Measurements from ENCODE around the gene ATP13A4.

Gene ATP13A4

DNA sequence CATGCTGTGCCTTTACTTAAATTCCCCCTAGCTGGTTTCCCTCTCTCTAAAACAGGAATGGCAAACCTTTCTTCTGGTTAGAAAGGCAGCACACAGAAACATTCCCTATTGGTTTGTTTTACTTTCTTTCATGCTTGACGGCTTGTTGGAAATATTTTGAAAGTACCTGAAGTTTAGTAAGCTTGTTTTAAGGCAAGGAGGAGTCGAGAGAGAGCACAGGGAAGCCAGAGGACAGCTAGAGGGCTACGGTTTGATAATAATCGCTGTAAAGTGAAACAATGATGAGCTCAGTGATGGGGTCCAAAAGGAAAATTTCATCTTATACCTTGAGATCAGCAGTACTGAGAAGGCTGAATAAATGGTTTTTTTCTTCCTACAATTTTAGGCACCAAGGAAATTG, 64.1 kb downstream of the ATP13A4 start:
- no peak for DNase-seq

DNA sequence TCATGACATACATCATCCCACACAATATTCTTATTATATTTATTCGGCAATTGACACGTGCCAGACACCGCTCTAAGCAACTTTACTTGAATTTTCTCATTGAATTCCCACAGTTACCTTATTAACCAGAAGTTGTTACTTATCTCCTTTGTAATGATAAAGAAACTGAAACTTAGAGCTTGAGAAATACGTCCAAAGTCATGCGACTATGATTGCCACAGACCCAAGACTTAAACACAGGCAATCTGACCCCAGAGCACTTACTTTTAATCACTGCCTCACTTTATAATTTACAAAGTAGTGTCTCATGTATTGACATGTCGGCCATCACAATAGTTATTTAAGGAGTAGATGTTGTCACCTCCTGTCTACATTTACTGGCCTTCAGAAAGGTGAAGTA, 64.7 kb downstream of the ATP13A4 start:
- DNase-seq: no peak

DNA sequence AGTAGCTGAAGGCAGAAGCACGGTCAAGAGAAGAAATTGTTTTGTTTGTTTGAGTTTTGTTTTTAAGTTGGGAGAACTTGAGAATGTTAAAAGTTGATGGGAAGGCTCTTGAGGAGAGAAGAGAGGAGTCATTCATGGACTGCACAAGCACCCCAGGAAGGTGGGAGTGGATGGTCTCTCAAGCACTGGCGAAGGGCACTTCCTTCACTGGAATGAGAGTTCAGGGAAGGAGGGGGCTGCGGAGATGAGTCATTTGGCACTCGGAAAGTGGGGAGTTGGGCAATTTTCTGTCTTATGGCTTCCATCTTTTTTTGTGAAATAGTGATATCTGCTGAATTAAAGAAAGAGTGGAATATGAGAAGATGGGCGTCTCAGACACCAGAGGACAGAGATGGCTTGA, 66.0 kb downstream of the ATP13A4 start:
- DNase-seq: no peak

DNA sequence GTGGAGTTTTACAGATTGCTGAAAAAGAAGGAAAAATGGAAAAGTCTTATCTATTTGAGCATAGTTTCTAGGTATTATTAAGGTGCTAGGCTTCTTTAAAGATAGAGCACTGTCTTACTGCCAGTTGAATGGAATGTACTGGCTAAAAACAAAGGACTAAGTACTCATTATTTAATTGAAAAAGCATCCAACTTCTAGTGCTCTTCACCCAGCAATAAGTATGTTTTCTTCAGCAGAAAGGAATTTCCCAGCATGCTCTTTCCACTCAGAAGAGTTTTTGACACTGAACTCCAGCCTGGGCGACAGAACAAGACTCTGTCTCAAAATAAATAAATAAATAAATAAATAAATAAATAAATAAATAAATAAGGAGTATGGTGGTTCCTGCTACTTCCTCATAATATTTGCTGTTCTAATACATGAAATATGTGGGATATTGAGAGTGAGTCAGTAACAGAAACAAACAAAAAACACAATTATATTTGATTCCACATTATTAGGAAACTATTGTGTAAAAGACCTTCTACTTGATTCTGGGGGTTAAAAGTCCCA, 70.6 kb downstream of the ATP13A4 start:
- no peak for DNase-seq

DNA sequence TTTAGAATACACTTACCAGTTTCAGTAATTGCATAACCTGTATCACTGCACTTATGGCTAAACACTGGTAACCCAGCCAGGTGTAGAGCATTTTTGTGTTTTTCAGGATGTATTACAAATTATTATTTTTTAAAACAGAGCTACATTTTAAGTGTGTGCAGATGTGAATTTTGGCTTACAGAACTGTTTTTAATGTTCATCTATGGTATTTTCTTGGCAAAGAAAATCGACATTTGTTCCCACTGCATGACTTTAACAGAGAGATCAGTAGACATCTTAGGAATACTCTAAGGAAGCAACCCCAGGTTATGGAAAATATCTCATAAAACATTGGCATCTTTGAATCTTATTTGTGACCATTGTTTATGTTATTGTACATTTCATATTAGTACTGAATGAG, 73.3 kb downstream of the ATP13A4 start:
- DNase-seq: no peak

DNA sequence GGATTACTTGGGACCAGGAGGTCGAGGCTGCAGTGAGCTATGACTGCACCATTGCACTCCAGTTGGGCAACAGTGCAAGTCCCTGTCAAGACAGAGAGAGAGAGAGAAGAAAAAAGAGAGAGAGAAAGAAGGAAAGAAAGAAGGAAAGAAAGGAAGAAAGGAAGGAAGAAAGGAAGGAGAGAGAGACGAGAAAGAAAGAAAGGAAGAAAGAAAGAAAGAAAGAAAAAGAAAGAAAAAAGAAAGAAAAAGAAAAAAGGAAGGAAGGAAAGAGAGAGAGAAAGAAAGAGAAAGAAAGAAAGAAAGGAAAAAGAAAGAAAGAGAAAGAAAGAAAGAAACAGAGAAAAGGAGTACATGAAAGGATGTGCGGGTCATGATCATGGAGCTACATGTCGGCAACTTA, 80.2 kb downstream of the ATP13A4 start:
- DNase-seq: no peak

DNA sequence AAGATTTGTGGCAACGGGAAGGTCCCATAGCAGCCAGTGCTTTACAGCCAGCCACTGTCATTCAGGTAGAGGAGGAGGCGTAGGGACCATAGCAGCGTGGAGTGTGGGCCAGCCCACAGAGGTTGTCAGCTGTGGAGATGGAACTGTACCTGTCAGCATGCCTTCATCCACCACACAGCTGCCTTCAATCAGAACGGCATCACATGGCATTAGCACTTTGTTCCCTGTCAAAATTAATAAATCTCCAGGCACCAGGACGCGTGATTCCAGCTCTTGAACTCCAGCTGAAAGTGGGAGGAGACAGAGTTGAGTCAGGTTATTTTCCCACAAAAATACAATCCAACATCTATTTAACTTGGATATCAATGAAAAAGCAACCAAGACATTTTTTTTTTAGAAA, 84.0 kb downstream of the ATP13A4 start:
- no peak for DNase-seq

DNA sequence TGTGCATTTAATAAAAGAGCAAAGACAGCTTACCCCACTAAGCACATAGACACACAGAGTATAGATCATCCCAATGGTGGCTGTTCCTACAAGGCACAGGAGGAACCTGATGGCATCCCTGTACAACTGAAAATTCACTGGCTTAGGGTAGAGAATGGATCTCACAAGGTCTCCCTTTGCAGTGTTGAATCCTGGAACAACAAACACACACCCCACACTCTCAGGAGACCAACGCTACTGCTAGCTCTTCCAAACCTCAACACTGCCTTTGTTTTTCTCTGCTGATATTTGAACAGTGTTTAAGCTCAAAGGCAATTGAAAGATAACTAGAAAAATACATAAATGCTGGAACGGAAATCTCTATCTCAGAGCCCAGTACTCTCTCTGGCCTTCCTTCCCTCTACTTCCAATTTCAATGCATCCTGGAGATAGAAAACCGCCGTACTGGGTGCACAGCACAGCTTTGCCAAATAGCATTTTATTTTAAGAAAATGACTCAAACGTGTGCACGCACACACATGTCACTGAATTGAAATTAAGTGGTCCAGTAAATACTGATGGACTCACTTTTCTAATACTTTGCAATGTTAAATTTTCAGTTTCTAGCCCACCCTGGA, 88.6 kb downstream of the ATP13A4 start:
- no peak for DNase-seq

DNA sequence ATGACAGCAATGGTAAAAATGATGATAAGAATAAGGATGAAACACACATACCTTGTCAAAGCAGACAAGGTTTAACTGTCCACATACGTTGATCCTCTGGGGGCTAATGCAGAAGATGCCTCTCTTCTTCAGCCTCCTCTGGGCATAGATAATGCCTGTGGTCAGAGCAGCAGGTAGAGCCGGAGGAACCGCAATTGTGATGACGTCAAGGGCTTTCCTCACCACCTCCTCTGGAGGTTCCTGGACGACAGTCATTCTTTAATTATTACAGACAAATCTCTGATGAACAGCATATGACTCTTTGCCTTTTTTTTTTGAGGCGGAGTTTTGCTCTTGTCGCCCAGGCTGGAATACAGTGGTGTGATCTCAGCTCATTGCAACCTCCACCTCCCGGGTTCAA, 89.8 kb downstream of the ATP13A4 start:
- no peak for DNase-seq

DNA sequence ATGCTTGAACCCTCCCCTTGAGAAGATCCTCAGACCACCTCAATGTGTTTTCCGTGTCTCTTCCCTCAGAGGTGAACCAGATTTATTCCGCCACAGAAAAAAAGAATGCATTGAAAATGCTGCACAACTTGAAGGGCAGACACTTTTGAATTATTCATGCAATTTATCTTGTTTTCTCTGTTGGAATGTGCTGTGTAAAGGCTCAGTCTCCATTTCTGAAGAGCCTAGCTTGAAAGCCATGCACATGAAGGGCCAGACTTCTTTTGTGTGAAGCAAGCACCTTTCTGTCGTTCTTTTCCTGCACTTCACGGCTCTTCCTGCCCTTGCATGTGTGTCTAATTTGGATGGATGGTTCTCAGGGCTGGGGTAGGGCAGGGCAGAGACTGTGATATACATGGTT, 97.2 kb downstream of the ATP13A4 start:
- DNase-seq: no peak

DNA sequence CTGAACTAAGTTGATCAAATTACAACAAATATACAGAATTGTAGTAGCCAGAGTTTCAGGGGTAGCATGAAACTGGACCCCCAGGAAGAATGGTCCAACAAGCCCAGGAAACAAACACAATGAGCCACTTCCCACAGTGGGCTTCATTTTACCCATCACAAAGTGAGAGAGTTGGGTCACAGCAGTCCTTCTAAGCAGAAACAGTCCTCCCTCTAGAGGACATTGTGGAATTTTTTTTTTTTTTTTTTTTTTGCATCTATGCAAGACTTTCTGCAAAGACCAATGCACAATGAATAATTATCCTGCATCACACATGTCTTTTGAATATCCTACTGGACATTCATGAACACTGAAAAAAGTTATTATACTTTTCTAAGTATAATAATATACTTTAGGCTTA, 102.4 kb downstream of the ATP13A4 start:
- DNase-seq: no peak

DNA sequence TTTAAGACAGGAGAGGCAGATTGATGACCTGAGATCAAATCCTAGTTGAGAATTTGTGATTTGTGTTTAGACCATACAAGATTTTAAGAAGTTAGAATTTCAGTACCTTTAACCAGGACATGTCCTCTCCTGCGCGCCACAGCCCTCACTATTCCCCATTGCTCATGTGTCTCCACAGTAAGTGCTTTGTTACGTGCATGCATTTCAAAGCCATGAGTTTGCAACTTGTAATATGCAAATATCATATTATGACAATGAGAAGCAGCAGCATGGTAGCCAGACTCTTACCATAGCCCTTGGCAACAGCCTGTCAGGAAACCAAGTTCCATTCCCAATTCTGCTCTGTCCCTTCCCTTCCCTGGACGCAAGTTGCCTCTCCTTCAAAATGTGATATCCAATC, 102.8 kb downstream of the ATP13A4 start:
- no peak for DNase-seq

DNA sequence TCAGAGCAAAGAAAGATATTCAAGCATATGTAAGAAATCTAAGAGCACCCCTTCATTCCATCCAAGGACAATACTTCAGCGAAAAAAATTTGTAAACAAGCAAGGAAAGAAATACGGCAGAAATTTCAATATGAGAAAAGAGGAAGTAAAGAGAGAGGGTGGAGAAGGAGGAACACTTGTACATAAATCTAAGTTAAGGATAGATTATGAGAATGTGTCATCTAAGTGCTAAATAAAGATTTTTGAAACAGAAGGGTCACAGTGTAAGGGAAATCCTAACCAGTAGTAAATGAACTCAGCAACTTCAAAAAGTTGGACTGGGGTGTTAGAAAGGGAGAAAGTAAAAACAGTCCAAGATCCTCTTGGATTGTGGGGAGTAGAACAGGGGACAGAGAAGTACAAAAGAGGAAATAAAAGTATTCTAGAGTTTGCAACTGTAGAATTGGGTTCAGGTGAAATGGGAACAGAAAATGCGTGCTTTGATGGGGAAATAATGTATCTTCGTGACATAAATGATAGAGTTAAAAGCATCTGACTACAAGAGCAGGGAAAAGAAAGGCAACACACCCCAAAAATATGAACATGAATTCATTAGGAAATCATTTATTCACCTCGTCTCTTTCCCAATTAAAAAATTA, 107.6 kb downstream of the ATP13A4 start:
- no peak for DNase-seq

DNA sequence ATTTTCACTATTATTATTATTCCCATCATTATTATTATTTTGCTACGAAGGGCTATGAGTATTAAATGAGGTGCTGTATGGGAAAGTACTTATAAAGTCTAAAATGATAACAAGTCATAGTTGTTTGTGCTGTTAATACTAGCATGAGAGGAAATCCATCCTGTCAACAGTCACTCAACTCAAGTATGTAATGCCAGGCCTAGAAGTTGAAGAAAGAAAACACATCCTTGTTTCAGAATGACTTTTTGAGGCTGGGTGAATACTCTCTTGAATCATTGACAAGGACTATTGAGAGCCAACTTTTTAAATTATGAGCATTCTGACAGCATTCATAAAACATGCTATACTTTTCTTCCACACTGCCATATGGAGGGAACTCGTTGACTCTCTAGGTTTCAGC, 115.3 kb downstream of the ATP13A4 start:
- no peak for DNase-seq

DNA sequence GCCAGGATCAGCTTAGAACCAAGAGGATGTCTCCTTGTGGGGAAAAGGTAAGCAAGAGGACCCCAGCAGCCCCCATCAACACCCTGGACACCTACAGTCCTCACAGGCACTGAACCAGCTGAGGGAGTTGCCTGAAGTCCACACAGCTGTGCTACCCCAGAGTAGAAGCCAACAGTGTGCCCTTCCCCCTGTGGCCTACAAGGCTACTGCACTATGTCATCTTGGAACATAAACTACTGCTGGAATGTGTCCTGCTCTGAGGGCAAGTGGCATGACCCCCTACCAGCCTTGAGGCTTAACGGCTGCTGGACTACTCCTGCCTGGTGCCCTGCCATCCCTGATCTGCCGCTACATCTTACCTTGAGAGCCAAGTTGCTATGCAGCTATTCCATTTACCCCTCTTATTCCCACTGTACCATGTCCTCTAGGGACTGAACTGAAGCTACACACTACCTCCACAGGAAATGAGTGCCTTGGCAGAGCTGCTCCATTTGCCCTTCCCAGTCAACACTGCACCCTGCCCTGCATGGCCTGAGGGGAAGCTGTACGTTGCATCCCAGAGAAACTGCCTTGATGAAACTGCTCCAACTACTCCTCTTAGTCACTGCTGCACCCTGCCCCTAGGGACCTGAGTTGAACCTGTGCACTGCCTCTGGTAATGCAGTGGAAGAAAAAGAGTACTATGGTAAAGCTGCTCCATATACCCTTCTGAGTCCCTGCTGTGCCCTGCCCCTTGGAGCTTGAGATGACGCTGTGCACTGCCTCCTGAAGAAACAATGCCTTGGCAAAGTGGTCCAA, 135.9 kb downstream of the ATP13A4 start:
- no peak for DNase-seq

DNA sequence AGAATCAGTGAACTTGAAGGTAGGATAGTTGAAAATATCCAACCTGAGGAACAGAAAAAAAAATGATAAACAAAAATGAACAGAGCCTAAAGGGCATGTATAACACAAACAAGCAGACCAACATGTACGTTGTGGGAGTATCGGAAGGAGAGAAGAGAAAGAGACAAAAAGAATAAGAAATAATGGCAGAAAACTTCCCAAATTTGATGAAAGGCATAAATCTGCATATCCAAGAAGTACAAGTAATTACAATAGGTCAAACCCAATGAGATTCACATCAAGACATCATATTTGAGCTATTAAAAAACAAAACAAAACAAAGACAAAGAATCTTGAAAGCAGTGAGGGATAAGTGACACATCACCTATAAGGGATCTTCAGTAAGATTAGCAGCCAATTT, 138.1 kb downstream of the ATP13A4 start:
- DNase-seq: no peak

DNA sequence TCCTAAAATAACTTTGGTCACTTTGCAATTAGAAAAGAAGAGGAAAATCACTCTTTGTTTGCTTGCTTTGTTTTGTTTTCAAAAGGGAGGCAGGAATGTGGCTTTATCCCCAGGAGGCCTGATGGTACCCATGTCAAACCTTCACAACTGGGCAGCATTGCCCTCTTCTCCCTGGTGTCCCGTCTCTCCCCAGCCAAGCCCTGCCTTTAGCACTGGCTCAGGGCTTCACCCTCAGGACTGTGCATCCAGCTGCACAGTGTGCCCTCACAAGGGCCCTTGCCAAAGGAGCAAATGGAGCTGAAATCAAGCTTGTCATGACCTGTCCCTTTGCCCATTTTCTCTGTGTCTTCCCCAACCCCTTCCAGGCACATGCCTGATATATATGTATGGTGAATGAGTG, 147.0 kb downstream of the ATP13A4 start:
- no peak for DNase-seq

DNA sequence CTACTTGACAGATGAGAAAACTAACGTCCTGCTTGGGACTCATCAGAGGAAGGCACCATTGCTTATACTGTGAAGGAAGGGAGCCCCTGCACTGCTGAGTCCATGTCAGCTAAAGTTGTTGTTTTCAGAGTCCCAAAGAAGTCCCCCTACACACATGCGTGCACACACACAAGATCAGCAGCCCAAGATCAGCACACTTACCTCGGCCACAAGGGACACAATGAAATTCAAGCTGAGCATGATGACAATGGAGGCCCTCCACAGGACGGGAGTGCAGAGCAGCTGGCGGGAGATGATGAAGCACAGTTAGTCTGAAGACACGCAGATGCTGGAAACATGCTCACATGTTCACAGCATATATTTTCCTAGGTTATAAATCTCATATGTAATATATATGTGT, 147.6 kb downstream of the ATP13A4 start:
- DNase-seq: no peak

DNA sequence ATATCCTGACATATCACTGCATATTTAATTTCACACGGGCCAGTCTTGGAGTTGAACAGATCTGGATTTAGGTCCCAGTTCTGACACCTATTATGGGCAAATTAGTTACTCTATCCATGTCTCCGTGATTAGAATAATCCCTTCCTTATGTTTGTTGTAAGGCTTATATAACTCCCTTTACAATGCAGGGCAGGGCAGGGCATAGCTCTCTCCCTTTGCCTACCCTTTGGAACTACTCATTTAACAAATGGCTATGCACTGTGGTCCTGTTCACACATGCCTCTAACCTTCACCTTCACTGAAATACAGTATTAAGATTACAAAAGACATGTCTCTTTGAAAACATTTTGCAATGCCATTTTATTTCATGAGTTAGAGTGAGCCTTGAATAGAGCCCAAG, 151.4 kb downstream of the ATP13A4 start:
- no peak for DNase-seq

DNA sequence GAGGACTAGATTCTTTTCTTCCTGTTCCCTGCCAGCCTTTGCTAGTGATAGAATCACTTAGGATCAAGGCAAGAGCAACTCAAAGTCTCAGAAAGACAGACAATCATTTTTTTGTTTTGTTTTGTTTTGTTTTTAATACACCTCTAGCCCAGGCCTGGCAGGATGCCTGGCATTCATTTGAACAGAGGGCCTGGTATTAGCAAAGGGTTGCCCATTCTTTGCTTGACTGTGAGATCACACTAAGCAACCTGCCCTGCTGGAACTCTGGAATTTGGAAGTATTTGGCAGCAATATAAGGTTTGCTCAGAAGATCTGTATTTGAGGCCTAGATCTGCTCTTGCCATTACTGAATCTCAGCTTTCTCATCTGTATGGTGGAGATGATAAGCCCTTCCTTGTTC, 154.4 kb downstream of the ATP13A4 start:
- DNase-seq: no peak

DNA sequence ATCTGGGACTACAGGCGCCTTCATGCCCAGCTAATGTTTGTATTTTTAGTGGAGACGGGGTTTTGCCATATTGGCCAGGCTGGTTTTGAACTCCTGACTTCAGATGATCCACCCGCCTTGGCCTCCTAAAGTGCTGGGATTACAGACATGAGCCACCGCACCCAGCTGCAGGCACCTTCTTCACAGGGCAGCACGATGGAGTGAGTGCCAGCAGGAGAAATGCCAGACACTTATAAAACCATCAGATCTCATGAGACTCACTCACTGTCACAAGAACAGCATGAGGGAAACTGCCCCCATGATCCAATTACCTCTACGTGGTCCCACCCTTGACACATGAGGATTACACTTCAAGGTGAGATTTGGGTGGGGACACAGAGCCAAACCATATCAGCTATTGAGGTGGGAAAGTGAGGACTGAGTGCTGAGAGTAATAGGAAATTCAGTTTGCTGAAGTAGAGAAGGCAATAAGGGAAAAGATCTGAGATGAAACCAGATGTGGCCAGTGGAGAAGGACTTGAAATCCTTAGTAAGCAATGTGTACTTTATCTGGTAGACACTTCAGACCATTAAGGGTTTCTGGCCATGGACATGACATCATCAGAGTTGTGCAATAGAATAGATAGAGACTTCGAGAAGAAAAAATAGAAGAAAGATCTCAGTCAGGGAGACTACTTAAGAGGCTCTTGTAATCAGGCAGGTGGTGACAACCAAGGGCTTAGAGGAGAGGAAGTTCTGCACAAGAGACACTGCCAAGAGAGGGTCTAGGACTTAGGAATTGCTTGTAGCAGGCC, 158.0 kb downstream of the ATP13A4 start:
- DNase-seq: no peak

DNA sequence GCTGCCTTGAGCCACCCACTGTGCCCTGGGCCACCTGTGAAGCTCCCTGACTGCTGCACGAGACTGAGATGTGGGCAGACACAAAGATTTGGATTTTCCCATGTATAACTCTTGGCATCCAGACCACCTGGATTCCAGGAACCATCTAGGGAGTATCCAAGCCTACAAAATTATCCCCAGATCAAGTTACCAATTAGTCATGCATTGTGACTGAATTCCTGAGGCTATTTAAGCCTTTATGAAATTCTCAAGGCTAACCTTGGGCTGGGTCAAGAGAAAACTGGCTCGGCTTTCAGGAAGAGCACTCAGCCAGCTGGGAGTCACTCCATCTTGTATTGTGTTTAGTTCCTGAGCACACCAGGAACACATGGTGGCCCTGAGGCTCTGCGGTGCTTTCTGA, 162.8 kb downstream of the ATP13A4 start:
- no peak for DNase-seq

DNA sequence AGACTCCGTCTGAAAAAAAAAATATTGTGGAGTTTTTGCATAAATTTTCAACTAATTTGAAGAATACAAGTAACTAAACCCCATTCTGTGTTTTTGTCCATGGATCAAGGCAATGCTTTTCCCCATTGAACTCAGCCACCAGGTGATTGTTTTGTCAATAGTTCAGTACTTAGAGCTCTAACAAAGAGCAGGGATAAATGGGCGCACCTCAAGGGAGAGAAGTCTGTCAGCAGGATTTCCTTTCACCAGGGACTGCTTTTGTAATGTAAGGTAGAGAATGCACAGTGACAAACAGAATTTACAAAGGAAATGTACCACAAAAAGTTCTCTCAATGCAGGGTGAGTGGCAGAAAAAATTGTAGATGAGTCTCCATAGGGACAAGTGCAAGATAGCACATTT, 165.4 kb downstream of the ATP13A4 start:
- no peak for DNase-seq

Data from stimulated activated naive CD4-positive, alpha-beta T cell (primary cell).